ENCODE measurements around the gene DLGAP1.

DNA sequence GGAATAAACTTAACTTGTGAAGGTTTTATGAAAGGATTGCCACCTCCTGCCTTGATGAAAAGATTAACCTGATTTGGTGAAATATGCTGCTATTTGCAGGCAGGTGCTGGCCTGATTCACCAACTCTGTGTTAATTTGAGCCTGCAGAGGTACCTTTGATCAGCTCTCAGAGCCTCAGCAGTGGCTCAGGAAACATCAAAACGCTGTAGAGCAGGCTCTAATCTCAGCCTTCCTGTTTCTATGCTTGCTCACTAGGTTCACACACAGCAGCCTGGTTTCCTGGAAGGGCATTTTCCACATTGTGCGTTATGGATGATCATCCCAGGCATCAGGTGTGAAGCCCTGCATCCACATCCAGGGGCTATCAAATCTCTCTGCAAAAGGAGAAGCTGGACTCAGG lies 988.2 kb downstream of the DLGAP1 start:
- TF ChIP-seq, protein P1, sequence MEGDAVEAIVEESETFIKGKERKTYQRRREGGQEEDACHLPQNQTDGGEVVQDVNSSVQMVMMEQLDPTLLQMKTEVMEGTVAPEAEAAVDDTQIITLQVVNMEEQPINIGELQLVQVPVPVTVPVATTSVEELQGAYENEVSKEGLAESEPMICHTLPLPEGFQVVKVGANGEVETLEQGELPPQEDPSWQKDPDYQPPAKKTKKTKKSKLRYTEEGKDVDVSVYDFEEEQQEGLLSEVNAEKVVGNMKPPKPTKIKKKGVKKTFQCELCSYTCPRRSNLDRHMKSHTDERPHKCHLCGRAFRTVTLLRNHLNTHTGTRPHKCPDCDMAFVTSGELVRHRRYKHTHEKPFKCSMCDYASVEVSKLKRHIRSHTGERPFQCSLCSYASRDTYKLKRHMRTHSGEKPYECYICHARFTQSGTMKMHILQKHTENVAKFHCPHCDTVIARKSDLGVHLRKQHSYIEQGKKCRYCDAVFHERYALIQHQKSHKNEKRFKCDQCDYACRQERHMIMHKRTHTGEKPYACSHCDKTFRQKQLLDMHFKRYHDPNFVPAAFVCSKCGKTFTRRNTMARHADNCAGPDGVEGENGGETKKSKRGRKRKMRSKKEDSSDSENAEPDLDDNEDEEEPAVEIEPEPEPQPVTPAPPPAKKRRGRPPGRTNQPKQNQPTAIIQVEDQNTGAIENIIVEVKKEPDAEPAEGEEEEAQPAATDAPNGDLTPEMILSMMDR (IDR thresholded peaks at IDR 0.05) = no peak
- TF ChIP-seq POLR2A (IDR thresholded peaks at IDR 0.05) = no peak

All from right lobe of liver (tissue), 4 donors.